PC-9 (cell line): Measurements from ENCODE around the gene RDH11. TPM values are rescaled to one million over a fixed set of nuclear protein-coding genes. Genes with fewer than 3 reads are reported as not detected.
"Not testable (repeated sequence)": the region's sequence is repeated elsewhere in the genome, so short reads cannot be mapped to it uniquely, and the experiment has no call there.

Experiments
- BruUV-seq: library from RNA; stranded (reverse); fragments of 400-500 nt; replicated peaks from 2 replicates; lab custom pipeline; 2021; lab: Mats Ljungman, UMichigan
- CTCF ChIA-PET: fragments of 300-600 bp; sonication (Branson Sonifier 250); formaldehyde crosslinking; loops from one replicate; lab custom pipeline; 2022; ENCODE audit warnings: antibody characterized with exemption; lab: Charles Lee
- POLR2A ChIA-PET: fragments of 300-600 bp; sonication (Branson Sonifier 250); formaldehyde crosslinking; loops from one replicate; lab custom pipeline; 2022; ENCODE audit warnings: antibody characterized with exemption; ENCODE audit not compliant: unreplicated experiment; lab: Charles Lee
- DNase-seq, 2 experiments: peaks; one replicate each; pipeline versions ENCODE4 v3.0.0 to v3.0.0-alpha.2; 2015 to 2022; ENCODE audit warnings: mixed read lengths in 1 of 2
- H2AFZ ChIP-seq: fragments of 200-600 bp; sonication (generic); 2 replicates; pipeline ENCODE4 v1.8.1; 2017; ENCODE audit warnings: antibody characterized with exemption
- H3F3A ChIP-seq: fragments of 200-600 bp; sonication (generic); 2 replicates; pipeline ENCODE4 v1.8.1; 2017; ENCODE audit warnings: antibody characterized with exemption, mild to moderate bottlenecking, low read depth; ENCODE audit not compliant: insufficient read depth
- H3K27ac ChIP-seq: fragments of 200-600 bp; sonication (generic); 2 replicates; pipeline ENCODE4 v1.6.1; 2016; ENCODE audit warnings: mixed run types
- H3K27me3 ChIP-seq: fragments of 200-600 bp; sonication (generic); 2 replicates; pipeline ENCODE4 v1.6.1; 2016; ENCODE audit warnings: low read depth, mixed run types; ENCODE audit not compliant: insufficient read depth
- H3K36me3 ChIP-seq: fragments of 200-600 bp; sonication (generic); 2 replicates; pipeline ENCODE4 v1.6.1; 2016; ENCODE audit warnings: low read depth, mixed run types
- H3K4me1 ChIP-seq: fragments of 200-600 bp; sonication (generic); replicated peaks from 2 replicates; pipeline ENCODE4 v1.6.1; 2016; ENCODE audit warnings: mixed run types; ENCODE audit not compliant: insufficient read depth
- H3K4me2 ChIP-seq: fragments of 200-600 bp; sonication (generic); 2 replicates; pipeline ENCODE4 v1.6.1; 2017; ENCODE audit warnings: mixed run types
- H3K4me3 ChIP-seq: fragments of 200-600 bp; sonication (generic); 2 replicates; pipeline ENCODE4 v1.6.1; 2016; ENCODE audit warnings: mixed run types
- H3K79me2 ChIP-seq: fragments of 200-600 bp; sonication (generic); 2 replicates; pipeline ENCODE4 v1.6.1; 2017; ENCODE audit warnings: low read depth, mixed run types
- H3K9me2 ChIP-seq: fragments of 200-600 bp; sonication (generic); 2 replicates; pipeline ENCODE4 v1.8.1; 2017; ENCODE audit warnings: mild to moderate bottlenecking; ENCODE audit not compliant: insufficient read depth
- H3K9me3 ChIP-seq: fragments of 200-600 bp; sonication (generic); 2 replicates; pipeline ENCODE4 v1.8.1; 2016; ENCODE audit warnings: low read depth; ENCODE audit not compliant: insufficient read depth
- H4K20me1 ChIP-seq: fragments of 200-600 bp; sonication (generic); 2 replicates; pipeline ENCODE4 v1.8.1; 2017; ENCODE audit not compliant: insufficient read depth
- CTCF ChIP-seq: fragments of 200-600 bp; sonication (generic); conservative IDR thresholded peaks from 2 replicates; pipeline ENCODE4 v1.6.1; 2017; ENCODE audit warnings: mixed run types, antibody characterized with exemption, mild to moderate bottlenecking, moderate library complexity
- EZH2 ChIP-seq: fragments of 200-600 bp; sonication (generic); IDR thresholded peaks from 2 replicates; pipeline ENCODE4 v1.8.0; 2017; ENCODE audit warnings: antibody characterized with exemption, low read depth
- intact Hi-C: fragments of 100-400 bp; cut with micrococcal nuclease; formaldehyde crosslinking; loops from one replicate; pipeline ENCODE4 v1.10.0; 2022; ENCODE audit not compliant: unreplicated experiment
- total RNA-seq: library from RNA; stranded (reverse); gene quantifications from 2 replicates; pipeline ENCODE4 v1.2.3, GENCODE V29; 2021

Gene RDH11
- total RNA-seq, 1 experiment from 2014 or later: 97.0 TPM

- no peaks in the 10 kb centered on the region for H3K79me2 ChIP-seq
- ChIA-PET POLR2A (no interaction called here), CTCF (interaction anchor here (0.6 kb wide), 2 partner anchors 10 to 1194 kb away, joined by 5 to 6 read pairs; no protein-coding TSS in a partner anchor)
- H3F3A ChIP-seq: no peaks in the 10 kb centered on the region
- H3K9me3 ChIP-seq: no peaks in the 10 kb centered on the region
- no peak overlapping the region for H3K27ac ChIP-seq
- H3K27me3 ChIP-seq: no peaks in the 10 kb centered on the region; the same call in 1 of the 2 replicates
- 0 out of 2 replicates have a peak, but pooled peaks cover 4% of the 10 kb centered on the region for H3K4me1 ChIP-seq
- no peaks in the 10 kb centered on the region for H4K20me1 ChIP-seq
- no peak for DNase-seq
- BruUV-seq: no TSS peak
- intact Hi-C loops: no loop called here
- TF ChIP-seq EZH2 (no peak), CTCF (no peak)
- no peaks in the 10 kb centered on the region for H3K9me2 ChIP-seq
- H3K36me3 ChIP-seq: no peaks in the 10 kb centered on the region
- H2AFZ ChIP-seq: no peak overlapping the region
- H3K4me3 ChIP-seq: no peak overlapping the region
- H3K4me2 ChIP-seq: no peak overlapping the region
Measured at GRCh38 chr14:67721875-67722274, 26.3 kb upstream of the RDH11 start.

GRCh38 chr14:67719866-67720265 lies 24.3 kb upstream of the RDH11 start:
- no peak overlapping the region for H2AFZ ChIP-seq
- H3K4me1 ChIP-seq: no peaks in the 10 kb centered on the region
- BruUV-seq: no TSS peak
- no peak overlapping the region for H3K4me2 ChIP-seq
- no peaks in the 10 kb centered on the region for H3K36me3 ChIP-seq
- DNase-seq: no peak
- TF ChIP-seq EZH2 (no peak), CTCF (no peak)
- ChIA-PET CTCF (no interaction called here), POLR2A (no interaction called here)
- no peaks in the 10 kb centered on the region for H3K9me2 ChIP-seq
- H3K27me3 ChIP-seq: no peaks in the 10 kb centered on the region
- no peaks in the 10 kb centered on the region for H3F3A ChIP-seq
- no peaks in the 10 kb centered on the region for H3K79me2 ChIP-seq
- H3K9me3 ChIP-seq: no peaks in the 10 kb centered on the region
- intact Hi-C loops: no loop called here
- no peak overlapping the region for H3K4me3 ChIP-seq
- no peak overlapping the region for H3K27ac ChIP-seq
- H4K20me1 ChIP-seq: no peaks in the 10 kb centered on the region

- POLR2A ChIA-PET, DNase-seq, H3K27me3 ChIP-seq, H3K4me3 ChIP-seq, H2AFZ ChIP-seq, H3K36me3 ChIP-seq, H3K27ac ChIP-seq, H4K20me1 ChIP-seq, H3K9me3 ChIP-seq, CTCF ChIA-PET, H3F3A ChIP-seq, H3K9me2 ChIP-seq, H3K4me1 ChIP-seq, H3K79me2 ChIP-seq, BruUV-seq, intact Hi-C loops, H3K4me2 ChIP-seq: not testable (repeated sequence)
Measured at GRCh38 chr14:67719385-67719784, 23.8 kb upstream of the RDH11 start.

GRCh38 chr14:67718265-67718664 lies 22.7 kb upstream of the RDH11 start:
- H3K4me2 ChIP-seq: no peak overlapping the region
- POLR2A ChIA-PET: no interaction called here

More at GRCh38 chr14:67718265-67718664, 22.7 kb upstream of the RDH11 start:
- no peak overlapping the region for H2AFZ ChIP-seq
- H3K9me2 ChIP-seq: no peaks in the 10 kb centered on the region
- no peaks in the 10 kb centered on the region for H3K4me1 ChIP-seq
- no peaks in the 10 kb centered on the region for H3K27me3 ChIP-seq
- CTCF ChIA-PET: no interaction called here
- no peaks in the 10 kb centered on the region for H3K9me3 ChIP-seq
- no peaks in the 10 kb centered on the region for H3K36me3 ChIP-seq
- H3F3A ChIP-seq: no peaks in the 10 kb centered on the region
- DNase-seq: no peak
- BruUV-seq: no TSS peak
- intact Hi-C loops: no loop called here
- no peak overlapping the region for H3K4me3 ChIP-seq
- no peaks in the 10 kb centered on the region for H3K79me2 ChIP-seq
- TF ChIP-seq CTCF: no peak
- TF ChIP-seq EZH2: no peak
- no peak overlapping the region for H3K27ac ChIP-seq
- no peaks in the 10 kb centered on the region for H4K20me1 ChIP-seq
